ENCODE results near the gene TMEM94.
"Not testable (repeated sequence)": the region's sequence is repeated elsewhere in the genome, so short reads cannot be mapped to it uniquely, and the experiment has no call there.

Gene TMEM94

GRCh38 chr17:75476752-75477489 lies 20.5 kb downstream of the TMEM94 start:
- DNase-seq (ENCODE audit: low read depth), result no peak

- not testable (repeated sequence) for DNase-seq (ENCODE audit: low read depth)
Measured at GRCh38 chr17:75477490-75477862, 21.0 kb downstream of the TMEM94 start.

DNA sequence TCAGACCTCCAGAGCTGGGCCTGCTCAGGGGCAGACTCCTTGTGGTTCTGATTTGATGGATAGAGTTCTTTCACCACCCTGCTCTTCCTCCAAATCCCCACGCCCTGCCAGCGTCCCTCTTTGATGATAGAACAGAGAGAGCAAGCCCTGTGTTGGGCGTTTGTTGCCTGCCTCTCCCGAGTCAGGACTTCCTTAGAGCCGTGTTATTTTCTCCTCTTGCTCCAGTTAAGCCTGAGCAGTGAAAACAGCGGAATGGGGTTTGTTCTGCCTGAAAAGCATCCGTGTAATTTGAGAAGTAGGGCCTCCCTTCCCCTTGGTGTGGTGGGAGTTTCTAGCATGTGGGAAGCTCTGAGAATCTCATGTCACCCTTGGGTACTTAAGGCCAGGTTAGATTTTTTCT lies 22.1 kb downstream of the TMEM94 start:
- no peak for DNase-seq (ENCODE audit: low read depth)

- no peak for DNase-seq (ENCODE audit: low read depth)
Measured at GRCh38 chr17:75480281-75480680, 23.8 kb downstream of the TMEM94 start.

- no peak for DNase-seq (ENCODE audit: low read depth)
Measured at GRCh38 chr17:75481194-75482068, 25.0 kb downstream of the TMEM94 start.

DNA sequence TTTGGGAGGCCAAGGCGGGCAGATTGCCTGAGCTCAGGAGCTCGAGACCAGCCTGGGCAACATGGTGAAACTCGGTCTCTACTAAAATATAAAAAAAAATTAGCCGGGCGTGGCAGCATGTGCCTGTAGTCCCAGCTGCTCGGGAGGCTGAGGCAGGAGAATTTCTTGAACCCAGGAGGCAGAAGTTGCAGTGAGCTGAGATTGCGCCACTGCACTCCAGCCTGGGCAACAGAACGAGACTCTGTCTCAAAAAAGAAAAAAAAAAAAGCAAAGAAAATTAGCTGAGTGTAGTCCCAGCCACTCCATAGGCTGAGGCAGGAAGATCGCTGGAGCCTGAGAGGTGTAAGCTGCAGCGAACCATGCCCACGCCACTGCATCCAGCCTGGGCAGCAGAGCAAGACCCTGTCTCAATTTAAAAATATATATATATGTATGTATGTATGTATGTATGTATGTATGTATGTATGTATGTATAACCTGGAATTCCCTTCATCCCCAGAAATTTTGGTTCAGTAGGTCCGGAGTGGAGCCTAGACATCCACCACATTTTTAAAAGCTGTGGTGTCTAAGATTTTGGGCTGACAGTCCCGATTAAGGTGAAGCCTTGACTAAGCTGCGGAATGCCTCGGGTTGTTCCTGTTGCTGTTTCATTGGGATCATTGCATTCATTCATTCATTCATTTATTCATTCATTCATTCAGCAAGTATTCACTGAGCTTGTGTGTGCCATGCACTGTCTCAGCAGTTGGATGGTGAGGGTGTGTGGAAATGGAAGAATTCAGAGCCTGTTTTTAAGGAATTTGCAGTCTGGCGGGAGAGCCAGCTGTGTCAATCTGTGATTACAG lies 25.9 kb downstream of the TMEM94 start:
- no peak for DNase-seq (ENCODE audit: low read depth)

DNA sequence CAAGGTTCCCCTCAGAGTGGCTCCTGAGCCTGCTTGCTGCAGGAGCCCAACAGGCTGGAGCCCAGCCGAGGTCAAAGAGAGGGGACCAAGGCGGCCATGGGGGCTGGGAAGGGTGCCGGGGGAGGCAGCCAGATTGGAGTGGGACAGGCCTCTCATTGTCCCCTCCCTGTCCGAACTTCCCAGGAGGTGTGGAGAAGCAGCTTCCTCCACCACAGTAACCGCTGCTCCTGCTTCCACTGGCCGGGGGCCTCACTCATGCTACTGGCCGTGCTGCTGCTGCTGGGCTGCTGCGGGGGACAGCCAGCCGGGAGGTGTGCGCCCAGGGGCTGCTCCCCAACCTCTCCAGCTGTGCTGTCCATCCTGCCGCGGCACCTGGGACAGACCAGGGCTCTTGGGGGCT lies 29.3 kb downstream of the TMEM94 start:
- DNase-seq (ENCODE audit: low read depth), result no peak

DNA sequence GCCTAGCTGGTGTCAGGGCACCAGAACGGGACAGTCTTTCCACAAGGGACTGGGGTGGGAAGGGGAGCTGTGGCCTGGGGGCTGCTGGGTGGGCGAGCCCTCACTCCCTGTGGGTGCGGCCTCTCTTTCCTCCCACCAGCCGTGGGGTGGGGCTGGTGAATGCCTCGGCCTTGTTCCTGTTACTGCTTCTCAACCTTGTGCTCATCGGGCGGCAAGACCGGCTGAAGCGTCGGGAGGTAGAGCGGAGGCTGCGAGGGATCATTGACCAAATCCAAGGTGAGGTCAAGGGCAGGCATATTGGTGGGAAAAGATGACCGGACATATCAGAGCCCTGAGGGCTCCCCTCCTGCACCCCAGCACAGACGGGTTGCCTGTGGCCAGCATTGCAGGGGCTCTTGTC lies 29.7 kb downstream of the TMEM94 start:
- no peak for DNase-seq (ENCODE audit: low read depth)

GRCh38 chr17:75486951-75487350 lies 30.5 kb downstream of the TMEM94 start:
- DNase-seq (ENCODE audit: low read depth), result no peak

GRCh38 chr17:75487351-75488070 lies 31.1 kb downstream of the TMEM94 start:
- no peak for DNase-seq (ENCODE audit: low read depth)

GRCh38 chr17:75488693-75489510 lies 32.5 kb downstream of the TMEM94 start:
- no peak for DNase-seq (ENCODE audit: low read depth)

DNA sequence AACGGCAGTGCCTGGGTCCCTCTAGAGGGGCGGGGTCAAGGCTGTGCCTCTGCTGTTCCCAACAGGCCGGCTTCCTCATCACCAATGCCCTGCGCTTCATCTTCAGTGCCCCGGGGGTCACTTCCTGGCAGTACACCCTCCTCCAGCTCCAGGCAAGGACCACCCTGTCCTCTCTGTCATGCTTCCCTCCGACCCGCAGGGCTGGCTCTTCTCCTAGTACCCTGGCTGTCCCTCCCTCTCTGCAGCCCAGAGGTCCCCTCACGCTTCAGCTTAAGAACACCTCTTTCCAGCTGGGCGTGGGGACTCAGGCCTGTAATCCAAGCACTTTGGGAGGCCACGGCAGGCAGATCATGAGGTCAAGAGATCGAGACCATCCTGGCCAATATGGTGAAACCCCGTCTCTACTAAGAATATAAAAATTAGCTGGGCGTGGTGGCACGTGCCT lies 33.1 kb downstream of the TMEM94 start:
- DNase-seq (ENCODE audit: low read depth), result no peak

DNA sequence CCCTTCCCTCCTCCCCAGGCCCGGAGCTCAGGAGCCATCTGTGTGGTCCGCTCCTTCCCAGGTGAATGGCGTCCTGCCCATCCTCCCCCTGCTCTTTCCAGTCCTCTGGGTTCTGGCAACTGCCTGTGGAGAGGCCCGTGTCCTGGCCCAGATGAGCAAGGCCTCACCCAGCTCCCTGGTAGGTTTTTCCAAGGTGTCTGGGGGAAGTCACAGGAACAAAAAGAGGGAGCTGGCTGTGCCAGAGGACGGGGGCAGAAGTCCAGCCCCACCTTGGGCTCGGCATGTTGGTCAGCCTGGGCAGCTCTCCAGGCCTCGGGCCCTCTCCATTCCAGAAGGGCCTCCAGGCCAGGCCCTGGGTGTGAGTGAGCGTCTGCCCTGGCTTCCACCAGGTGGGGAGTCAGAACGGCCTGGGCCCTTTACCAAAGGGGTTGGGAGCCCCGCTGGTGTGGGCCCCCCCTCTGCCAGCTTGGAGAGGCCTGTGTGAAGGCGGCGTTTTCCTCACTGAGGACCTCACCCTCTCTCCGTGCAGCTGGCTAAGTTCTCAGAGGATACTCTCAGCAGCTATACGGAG lies 33.8 kb downstream of the TMEM94 start:
- no peak for DNase-seq (ENCODE audit: low read depth)

DNA sequence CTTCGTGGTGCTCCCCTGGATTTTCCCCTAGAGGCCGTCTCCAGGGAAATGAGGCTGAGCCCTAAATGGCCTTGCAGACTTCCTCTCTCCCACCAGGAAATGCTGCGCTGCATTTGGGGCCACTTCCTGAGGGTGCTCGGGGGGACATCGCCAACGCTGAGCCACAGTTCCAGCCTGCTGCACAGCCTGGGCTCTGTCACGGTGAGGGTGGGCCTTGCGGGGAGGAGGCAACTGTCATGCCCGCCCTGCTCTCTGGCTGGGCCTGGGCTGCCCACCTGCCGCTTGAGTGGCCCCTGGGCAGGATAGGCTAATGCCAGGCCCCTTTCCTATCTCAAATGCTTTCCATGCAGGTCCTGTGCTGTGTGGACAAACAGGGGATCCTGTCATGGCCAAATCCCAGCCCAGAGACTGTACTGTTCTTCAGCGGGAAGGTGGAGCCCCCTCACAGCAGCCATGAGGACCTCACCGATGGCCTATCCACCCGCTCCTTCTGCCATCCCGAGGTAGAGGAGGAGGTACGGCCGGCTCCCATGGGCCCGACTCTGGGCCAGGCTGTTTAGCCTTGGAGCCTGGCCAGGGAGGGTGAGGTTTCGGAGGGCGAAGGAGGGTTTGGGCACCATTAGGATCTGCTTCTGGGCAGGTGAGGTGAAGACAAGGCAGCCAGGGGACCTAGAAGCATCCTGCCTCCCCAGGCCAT lies 34.7 kb downstream of the TMEM94 start:
- no peak for DNase-seq (ENCODE audit: low read depth)

DNA sequence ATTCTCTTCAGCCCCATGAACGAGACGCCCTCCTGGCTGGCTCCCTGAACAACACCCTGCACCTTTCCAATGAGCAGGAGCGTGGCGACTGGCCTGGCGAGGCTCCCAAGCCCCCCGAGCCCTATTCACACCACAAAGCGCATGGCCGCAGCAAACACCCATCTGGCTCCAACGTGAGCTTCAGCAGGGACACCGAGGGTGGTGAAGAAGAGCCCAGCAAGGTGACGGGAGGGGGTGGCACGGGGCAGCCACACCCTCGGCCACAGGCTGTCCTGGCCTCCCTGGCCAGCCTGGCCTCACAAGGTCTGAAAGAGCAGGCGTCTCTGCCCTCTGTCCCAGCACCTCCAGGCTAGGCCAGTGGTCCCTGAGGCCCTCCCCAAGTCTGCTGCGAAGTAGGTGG lies 35.2 kb downstream of the TMEM94 start:
- DNase-seq (ENCODE audit: low read depth), result no peak

GRCh38 chr17:75492555-75493168 lies 36.2 kb downstream of the TMEM94 start:
- DNase-seq (ENCODE audit: low read depth), result no peak

- DNase-seq (ENCODE audit: low read depth), result no peak
Measured at GRCh38 chr17:75493476-75494129, 37.2 kb downstream of the TMEM94 start.

DNA sequence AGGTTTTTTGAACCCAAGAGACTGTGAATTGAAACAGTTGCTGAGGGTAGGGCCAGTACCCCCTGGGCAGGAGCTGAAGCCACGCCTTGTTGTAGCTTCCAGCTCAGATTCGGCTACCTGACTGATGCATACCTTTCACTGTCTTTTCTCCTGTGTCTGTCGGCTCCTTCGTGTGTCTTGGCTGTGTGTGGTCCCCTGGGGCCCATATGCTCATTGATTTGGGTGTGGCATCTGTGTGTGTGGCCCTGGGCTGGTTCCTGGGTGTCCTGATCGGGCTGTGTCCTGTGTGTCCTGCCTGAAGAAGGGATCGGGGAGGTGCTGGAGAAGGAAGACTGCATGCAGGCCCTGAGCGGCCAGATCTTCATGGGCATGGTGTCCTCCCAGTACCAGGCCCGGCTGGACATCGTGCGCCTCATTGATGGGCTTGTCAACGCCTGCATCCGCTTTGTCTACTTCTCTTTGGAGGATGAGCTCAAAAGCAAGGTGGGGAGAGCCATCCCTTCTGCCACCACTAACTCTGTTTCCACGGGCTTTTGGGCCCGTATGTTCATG lies 38.0 kb downstream of the TMEM94 start:
- no peak for DNase-seq (ENCODE audit: low read depth)

DNA sequence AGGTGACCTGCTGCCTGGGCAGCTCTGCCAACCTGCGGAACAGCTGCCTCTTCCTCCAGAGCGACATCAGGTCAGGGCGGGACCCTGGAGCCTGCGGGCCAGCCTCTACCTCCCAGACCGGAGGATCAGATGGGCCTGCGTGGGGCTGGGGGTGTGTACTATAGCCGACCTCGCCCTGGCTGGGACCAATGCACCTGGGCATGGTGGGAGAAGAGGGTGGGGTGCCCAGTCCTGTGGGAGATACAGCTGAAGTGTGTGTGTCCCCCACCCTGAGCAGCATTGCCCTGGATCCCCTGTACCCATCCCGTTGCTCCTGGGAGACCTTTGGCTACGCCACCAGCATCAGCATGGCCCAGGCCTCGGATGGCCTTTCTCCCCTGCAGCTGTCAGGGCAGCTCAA lies 39.6 kb downstream of the TMEM94 start:
- no peak for DNase-seq (ENCODE audit: low read depth)

Data from non-pigmented ciliary epithelial cell (primary cell).